GM19328 (cell line): Measurements from ENCODE around the gene ATP7A.
"Not testable (repeated sequence)": the region's sequence is repeated elsewhere in the genome, so short reads cannot be mapped to it uniquely, and the experiment has no call there.

Experiments used
- ATAC-seq: cut with Tn5 transposase; IDR thresholded peaks from one replicate; pipeline ENCODE4 v1.9.1; 2021; ENCODE audit warnings: mild to moderate bottlenecking, moderate library complexity; ENCODE audit not compliant: unreplicated experiment

Gene ATP7A

GRCh38 chrX:77945031-77945430, 34.5 kb downstream of the ATP7A start:
- ATAC-seq = not testable (repeated sequence)

GRCh38 chrX:77945910-77946545, 35.5 kb downstream of the ATP7A start:
- ATAC-seq = no peak

GRCh38 chrX:77946571-77946970, 36.1 kb downstream of the ATP7A start:
- no peak for ATAC-seq

GRCh38 chrX:77949840-77950239, 39.3 kb downstream of the ATP7A start:
- ATAC-seq = no peak

- no peak for ATAC-seq
Measured at GRCh38 chrX:77952173-77952572, 41.7 kb downstream of the ATP7A start.

- no peak for ATAC-seq
Measured at GRCh38 chrX:77953302-77953701, 42.8 kb downstream of the ATP7A start.

- no peak for ATAC-seq
Measured at GRCh38 chrX:77953708-77954107, 43.2 kb downstream of the ATP7A start.

- ATAC-seq = no peak
Measured at GRCh38 chrX:77960567-77960966, 50.1 kb downstream of the ATP7A start.

GRCh38 chrX:77961063-77961462, 50.6 kb downstream of the ATP7A start:
- ATAC-seq = no peak

- no peak for ATAC-seq
Measured at GRCh38 chrX:77962068-77962902, 51.8 kb downstream of the ATP7A start.

GRCh38 chrX:77966361-77966760, 55.9 kb downstream of the ATP7A start:
- ATAC-seq = no peak

- ATAC-seq = no peak
Measured at GRCh38 chrX:77967631-77968030, 57.1 kb downstream of the ATP7A start.

GRCh38 chrX:77969538-77969937, 59.0 kb downstream of the ATP7A start, which contains the start of gene PGAM4:
Gene PGAM4, minus strand, starts transcription at chrX:77969638. Its CDS starts 0 bp downstream, at chrX:77969638.
- no peak for ATAC-seq

GRCh38 chrX:77975755-77976154, 65.3 kb downstream of the ATP7A start:
- no peak for ATAC-seq

GRCh38 chrX:77977095-77977494, 66.6 kb downstream of the ATP7A start:
- no peak for ATAC-seq

GRCh38 chrX:77977518-77977917, 67.0 kb downstream of the ATP7A start:
- ATAC-seq = no peak

- no peak for ATAC-seq
Measured at GRCh38 chrX:77979870-77980269, 69.4 kb downstream of the ATP7A start.

- no peak for ATAC-seq
Measured at GRCh38 chrX:78011846-78012245, 101.4 kb downstream of the ATP7A start.

GRCh38 chrX:78019586-78020483, 109.3 kb downstream of the ATP7A start:
- ATAC-seq = no peak

GRCh38 chrX:78024349-78025059, 114.0 kb downstream of the ATP7A start:
- ATAC-seq = no peak

GRCh38 chrX:78027798-78028197, 117.3 kb downstream of the ATP7A start:
- ATAC-seq = no peak
